Ishikawa (cell line): Measurements from ENCODE around the gene DTNBP1.

Experiments used
- CEBPB ChIP-seq: IDR thresholded peaks from 2 replicates; pipeline ENCODE4 v1.6.1; 2012
- EGR1 ChIP-seq: IDR thresholded peaks from 2 replicates; pipeline ENCODE4 v1.6.1; 2012
- EP300 ChIP-seq: IDR thresholded peaks from 2 replicates; pipeline ENCODE4 v1.6.1; 2012; ENCODE audit warnings: borderline replicate concordance
- FOXM1 ChIP-seq: IDR thresholded peaks from 2 replicates; pipeline ENCODE4 v1.6.1; 2012; ENCODE audit warnings: low read depth, borderline replicate concordance
- NFIC ChIP-seq: IDR thresholded peaks from 2 replicates; pipeline ENCODE4 v1.6.1; 2012
- RAD21 ChIP-seq: IDR thresholded peaks from 2 replicates; pipeline ENCODE4 v1.6.1; 2012; ENCODE audit warnings: low read depth
- TAF1 ChIP-seq: IDR thresholded peaks from 2 replicates; pipeline ENCODE4 v1.6.1; 2012; ENCODE audit warnings: low read depth, mild to moderate bottlenecking
- TCF12 ChIP-seq: IDR thresholded peaks from 2 replicates; pipeline ENCODE4 v1.6.1; 2012; ENCODE audit warnings: low read depth
- TEAD4 ChIP-seq: IDR thresholded peaks from 2 replicates; pipeline ENCODE4 v1.6.1; 2012
- YY1 ChIP-seq: IDR thresholded peaks from 2 replicates; pipeline ENCODE4 v1.6.1; 2012; ENCODE audit warnings: low read depth
- ZBTB7A ChIP-seq: IDR thresholded peaks from 2 replicates; pipeline ENCODE4 v1.6.1; 2012; ENCODE audit warnings: low read depth
- TF ChIP-seq, protein P1 (sequence below): IDR thresholded peaks from 2 replicates; pipeline ENCODE4 v1.6.1; 2012; ENCODE audit warnings: low read depth, mild to moderate bottlenecking
- TF ChIP-seq, protein P2 (sequence below): IDR thresholded peaks from 2 replicates; pipeline ENCODE4 v1.6.1; 2012
- TF ChIP-seq, protein P3 (sequence below): IDR thresholded peaks from 2 replicates; pipeline ENCODE4 v1.6.1; 2012

The DTNBP1 gene

DNA sequence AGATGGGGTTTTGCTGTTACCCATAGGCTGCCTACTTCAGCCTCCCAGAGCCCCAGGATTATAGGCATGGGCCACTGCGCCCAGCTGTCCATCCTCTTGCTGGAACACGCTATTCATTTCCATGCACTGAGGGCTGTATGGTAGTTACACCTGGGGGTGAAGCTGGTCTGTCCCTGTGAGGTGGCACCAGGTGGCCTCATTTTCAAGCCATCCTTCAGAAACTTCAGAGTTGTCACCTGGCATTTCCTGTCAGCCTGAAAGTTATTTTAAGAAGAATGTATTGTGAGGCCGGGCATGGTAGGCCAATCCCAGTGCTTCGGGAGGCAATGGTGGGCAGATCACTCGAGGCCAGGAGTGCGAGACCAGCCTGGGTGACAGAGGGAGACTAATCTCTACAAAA, 147.6 kb downstream of the DTNBP1 start:
- TF ChIP-seq, protein P1, sequence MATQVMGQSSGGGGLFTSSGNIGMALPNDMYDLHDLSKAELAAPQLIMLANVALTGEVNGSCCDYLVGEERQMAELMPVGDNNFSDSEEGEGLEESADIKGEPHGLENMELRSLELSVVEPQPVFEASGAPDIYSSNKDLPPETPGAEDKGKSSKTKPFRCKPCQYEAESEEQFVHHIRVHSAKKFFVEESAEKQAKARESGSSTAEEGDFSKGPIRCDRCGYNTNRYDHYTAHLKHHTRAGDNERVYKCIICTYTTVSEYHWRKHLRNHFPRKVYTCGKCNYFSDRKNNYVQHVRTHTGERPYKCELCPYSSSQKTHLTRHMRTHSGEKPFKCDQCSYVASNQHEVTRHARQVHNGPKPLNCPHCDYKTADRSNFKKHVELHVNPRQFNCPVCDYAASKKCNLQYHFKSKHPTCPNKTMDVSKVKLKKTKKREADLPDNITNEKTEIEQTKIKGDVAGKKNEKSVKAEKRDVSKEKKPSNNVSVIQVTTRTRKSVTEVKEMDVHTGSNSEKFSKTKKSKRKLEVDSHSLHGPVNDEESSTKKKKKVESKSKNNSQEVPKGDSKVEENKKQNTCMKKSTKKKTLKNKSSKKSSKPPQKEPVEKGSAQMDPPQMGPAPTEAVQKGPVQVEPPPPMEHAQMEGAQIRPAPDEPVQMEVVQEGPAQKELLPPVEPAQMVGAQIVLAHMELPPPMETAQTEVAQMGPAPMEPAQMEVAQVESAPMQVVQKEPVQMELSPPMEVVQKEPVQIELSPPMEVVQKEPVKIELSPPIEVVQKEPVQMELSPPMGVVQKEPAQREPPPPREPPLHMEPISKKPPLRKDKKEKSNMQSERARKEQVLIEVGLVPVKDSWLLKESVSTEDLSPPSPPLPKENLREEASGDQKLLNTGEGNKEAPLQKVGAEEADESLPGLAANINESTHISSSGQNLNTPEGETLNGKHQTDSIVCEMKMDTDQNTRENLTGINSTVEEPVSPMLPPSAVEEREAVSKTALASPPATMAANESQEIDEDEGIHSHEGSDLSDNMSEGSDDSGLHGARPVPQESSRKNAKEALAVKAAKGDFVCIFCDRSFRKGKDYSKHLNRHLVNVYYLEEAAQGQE = no peak
- TF ChIP-seq EP300 = no peak
- no peak for TF ChIP-seq ZBTB7A
- no peak for TF ChIP-seq TEAD4
- no peak for TF ChIP-seq CEBPB

DNA sequence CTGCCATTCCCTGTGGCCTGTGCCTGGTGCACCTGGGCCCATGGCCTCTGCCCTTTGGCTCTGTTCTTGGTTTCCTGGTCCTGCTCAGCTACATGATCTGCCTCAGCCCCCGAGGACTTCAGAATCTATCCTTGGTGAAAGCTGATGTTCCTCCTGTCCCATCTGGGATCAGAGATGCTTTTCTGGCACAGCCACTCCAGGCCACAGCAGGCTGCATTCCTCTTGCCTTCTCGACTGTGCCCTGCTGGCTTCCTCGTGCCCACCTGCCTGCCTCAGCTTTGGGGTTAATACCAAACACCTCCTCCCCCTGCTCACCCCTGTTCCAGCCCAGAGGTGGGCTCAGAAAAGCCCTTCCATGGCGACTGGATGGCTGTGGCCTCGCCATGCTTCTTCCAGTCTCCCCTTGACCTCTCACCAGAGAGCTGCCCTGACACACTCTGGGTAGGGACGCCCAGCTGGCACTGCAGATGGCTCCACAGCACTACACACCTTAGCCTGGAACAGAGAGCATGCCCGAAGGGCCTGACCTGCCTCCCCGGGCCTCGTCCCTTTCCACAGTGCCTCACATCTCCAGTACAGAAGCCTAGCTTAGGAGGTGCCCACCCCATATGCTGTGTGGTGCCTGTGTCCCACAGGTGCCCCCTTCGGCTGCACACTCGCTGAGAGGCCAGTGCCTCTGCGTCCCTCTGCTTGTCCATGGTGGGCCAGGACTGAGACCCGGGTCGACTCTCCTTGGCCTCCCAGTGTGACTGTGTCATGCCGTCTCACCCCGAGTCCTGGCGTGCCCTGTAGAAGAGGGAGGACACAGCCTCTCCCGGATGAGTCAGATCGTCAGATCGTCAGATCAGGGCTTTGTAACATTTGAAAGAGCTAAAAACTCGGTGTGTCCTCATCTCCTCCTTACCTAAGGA, 148.8 kb downstream of the DTNBP1 start:
- TF ChIP-seq, protein P1 = no peak
- peak; percentile 48 for TF ChIP-seq NFIC
- TF ChIP-seq TEAD4 = peak; percentile 52; the same call in 1 of the 2 replicates

DNA sequence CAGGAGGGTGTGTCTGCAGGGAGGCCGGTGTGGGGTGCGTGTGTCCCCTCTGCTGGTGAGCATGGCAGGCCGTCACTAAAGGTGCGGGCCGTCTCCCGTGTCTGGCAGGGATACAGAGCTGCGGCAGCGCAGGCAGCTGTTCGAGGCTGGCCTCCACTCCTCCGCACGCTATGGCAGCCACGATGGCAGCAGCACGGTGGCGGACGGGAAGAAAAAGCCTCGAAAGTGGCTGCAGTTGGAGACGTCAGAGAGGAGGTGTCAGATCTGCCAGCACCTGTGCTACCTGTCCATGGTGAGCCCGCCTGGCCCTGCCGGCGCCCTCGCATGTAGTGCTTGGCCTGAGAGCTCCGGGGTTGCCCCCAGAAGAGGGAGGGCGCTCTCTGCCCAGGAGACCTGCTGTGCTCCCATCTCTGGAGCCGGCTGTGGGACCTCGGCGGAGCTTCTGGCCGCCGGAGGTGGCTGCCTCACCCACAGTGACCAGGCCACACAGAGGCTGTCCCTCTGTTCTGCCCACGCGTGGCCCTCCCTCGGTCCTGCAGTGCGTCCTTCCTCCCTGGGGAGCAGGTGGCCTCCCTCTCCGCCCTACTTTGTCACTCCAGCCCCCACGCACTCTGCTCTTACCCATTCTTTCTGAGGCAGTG, 149.6 kb downstream of the DTNBP1 start:
- TF ChIP-seq EGR1 (0 out of 2 replicates have a peak, but pooled peaks have one; percentile 24), TEAD4 (no peak)
- TF ChIP-seq, protein P2, sequence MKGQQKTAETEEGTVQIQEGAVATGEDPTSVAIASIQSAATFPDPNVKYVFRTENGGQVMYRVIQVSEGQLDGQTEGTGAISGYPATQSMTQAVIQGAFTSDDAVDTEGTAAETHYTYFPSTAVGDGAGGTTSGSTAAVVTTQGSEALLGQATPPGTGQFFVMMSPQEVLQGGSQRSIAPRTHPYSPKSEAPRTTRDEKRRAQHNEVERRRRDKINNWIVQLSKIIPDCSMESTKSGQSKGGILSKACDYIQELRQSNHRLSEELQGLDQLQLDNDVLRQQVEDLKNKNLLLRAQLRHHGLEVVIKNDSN = no peak

DNA sequence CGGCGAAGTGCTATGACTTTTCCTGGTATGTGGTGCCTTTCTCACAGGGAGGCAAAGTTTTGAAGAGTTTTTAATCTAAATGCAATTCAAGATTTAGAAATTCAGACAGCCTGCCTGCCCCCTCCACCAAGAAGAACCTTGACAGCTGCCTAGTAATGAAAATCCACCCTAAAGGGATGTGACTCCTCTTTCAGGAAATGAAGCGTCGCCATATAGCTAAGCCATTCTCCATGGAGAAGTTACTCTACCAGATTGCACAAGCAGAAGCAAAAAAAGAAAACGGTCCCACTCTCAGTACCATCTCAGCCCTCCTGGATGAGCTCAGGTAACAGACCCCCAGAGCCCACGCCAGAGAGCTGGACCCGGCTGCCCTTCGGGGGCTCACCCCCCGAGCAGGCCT, 150.1 kb downstream of the DTNBP1 start:
- no peak for TF ChIP-seq NFIC
- TF ChIP-seq TAF1 = no peak
- no peak for TF ChIP-seq EGR1

DNA sequence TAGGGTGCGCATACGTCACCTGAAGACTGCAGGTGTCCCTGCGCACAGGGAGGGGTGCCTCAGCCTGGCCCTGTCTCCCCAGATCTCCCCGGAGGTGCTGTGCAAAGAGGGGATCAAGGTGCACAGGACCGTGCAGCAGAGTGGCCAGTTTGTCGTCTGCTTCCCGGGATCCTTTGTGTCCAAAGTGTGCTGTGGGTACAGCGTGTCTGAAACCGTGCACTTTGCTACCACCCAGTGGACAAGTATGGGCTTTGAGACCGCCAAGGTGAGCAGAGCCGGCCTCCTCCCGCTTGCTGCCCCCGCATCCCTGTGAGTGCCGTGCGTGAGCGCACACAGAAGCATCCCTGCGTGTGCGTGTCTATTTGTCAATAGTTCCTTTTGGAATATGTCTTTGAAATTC, 150.7 kb downstream of the DTNBP1 start:
- no peak for TF ChIP-seq FOXM1
- TF ChIP-seq, protein P1 = no peak
- no peak for TF ChIP-seq TAF1
- no peak for TF ChIP-seq TCF12
- TF ChIP-seq RAD21 = peak; percentile 33; the same call in 1 of the 2 replicates

DNA sequence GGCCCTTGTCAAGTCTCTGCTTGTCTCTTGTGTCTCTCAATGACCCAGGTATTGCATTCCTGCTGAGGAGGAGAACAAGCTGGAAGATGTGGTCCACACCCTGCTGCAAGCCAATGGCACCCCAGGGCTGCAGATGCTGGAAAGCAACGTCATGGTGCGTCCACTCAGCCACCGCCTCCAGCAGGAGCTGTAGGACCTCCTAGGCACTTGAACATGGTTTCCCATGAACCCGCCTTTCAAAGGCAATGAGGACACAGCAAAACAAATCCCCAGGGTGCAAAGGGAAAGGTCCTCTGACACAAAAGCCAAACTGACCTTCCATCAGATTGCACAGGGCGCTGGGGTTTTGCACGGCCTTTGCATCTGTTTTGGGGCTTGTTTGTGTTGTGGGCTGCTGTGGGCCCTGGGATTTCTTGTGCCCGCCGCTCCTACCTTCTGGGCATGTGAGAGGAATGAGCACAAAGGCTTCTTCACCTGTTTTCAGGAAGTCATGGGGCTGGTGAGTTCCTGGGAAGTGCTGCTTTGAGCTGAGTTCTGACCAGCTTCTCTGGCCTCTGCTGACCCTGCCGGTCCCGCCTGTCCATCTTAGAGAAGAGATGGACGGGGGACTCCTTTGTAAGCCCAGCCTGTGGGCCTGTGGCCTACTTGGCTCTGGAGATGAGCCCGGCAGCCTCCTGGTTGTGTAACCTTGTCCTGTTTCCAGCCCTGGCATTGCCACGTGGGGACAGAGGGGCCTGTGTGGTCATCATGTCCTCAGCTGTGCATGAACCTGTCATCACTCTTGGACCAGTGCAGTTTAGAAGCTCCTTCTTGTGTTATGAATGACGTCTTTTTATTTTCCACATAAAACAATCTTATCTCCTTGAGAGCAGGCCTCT, 151.3 kb downstream of the DTNBP1 start:
- TF ChIP-seq, protein P2 = no peak
- TF ChIP-seq YY1 (no peak), NFIC (no peak), CEBPB (no peak), TCF12 (no peak), FOXM1 (no peak), EGR1 (no peak)
- TF ChIP-seq, protein P3, sequence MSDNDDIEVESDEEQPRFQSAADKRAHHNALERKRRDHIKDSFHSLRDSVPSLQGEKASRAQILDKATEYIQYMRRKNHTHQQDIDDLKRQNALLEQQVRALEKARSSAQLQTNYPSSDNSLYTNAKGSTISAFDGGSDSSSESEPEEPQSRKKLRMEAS = no peak
